ENCODE measurements around the gene TOGARAM2.
A peak's percentile ranks its signal among the peaks of the same experiment; 100 is the strongest.

TOGARAM2 gene

GRCh38 chr2:29000481-29000880 lies 19.4 kb downstream of the TOGARAM2 start:
- no peak for DNase-seq

GRCh38 chr2:29000956-29001355 lies 19.9 kb downstream of the TOGARAM2 start:
- no peak for DNase-seq

DNA sequence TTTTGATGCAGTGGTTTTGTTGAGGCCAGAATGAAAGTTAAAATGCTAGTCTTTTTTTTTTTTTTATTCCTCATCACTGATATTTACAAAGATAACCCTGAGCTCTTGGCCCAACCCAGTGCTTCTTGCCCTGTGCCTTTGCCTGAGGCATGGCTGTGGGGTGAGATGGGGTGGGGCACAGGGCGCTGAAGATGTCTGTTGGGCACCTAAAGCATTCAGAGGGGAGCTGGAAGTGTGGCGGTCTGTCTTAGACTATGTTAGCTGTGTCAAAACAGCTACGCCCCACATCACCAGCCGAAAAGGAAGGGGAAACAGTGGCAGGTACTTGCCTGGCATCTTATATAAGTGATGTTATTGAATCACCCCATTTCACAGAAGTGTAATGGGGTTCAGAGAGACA lies 20.7 kb downstream of the TOGARAM2 start:
- DNase-seq, result no peak

DNA sequence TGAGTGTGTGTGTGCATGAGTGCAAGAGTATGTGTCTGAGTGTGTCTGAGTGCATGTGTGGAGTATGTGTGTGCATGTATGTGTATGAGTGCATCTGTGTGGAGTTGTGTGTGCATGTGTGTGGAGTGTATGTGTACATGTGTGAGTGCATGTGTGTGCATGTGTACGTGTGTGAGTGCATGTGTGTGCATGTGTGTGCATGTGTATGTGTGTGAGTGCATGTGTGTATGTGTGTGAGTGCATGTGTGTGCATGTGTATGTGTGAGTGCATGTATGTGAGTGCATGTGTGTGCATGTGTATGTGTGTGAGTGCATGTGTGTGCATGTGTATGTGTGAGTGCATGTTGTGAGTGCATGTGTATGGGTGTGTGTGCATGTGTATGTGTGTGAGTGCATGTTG lies 23.7 kb downstream of the TOGARAM2 start:
- no peak for DNase-seq

GRCh38 chr2:29005331-29005730 lies 24.2 kb downstream of the TOGARAM2 start:
- no peak for DNase-seq

GRCh38 chr2:29006092-29006979 lies 25.2 kb downstream of the TOGARAM2 start:
- DNase-seq, result no peak

DNA sequence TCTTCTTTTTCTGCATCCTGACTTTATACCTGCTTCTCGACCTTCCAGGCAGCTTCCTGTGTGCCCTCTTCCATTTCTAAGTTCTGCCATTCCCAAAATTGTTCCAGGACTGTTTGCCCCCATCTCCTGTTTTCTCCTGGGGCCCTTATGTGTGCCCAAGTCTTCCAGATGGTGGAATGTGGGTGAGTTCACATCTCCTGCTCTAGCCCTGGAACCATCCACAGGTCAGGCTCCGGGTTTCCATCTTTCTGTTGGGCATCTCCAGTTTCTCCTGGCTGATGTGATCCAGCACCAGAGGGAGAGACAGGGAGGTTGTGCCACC lies 25.8 kb downstream of the TOGARAM2 start:
- no peak for DNase-seq

- DNase-seq, result no peak
These were observed 28.2 kb downstream of the TOGARAM2 start for GRCh38 chr2:29009270-29009669.

DNA sequence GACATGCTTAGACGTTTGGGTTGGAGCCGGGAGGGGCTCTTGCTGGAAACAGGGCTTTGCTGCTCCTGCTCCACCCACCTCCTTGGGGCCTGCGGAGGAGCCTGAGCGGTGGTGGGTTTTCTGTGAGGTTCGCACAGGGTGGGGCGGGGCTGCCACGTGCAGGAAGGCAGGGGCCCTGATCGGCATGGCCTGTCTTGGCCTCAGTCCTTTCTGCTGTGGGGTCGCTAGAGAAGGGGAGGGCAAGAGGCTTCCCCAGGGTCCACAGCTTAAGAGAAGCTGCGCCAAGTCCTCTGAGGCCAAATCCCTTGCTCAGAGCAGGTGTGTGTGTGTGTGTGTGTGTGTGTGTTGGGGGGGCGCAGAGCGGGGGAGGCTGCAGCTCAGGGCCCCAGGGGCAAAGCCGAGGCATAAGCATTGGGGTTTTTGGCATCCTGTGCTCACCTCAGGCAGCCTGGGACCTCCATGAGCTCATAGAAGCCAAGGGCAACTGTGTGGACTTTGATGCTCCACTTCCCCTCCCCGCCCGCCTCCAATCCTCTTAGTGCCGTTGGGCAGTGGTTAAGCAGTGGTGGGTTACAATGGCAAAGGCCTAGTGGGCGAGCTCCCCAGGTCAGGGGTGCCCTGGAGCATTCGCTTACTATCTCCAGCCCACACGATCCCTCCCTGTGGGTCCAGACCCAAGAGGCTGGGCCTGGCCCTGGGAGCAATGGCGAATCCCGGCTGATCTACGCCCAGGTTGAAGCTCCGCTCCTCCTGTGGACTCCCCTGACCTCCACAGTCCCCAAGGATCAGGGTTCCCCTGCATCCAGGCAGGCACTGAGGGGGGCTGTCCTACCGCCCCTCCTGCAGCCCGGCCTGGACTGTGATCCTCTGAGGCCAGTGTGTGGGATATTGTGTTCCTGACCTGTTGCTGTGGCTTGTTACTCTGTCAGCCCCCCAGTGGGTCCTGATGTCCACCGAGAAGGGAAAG lies 28.9 kb downstream of the TOGARAM2 start:
- no peak for DNase-seq

GRCh38 chr2:29010946-29011345 lies 29.8 kb downstream of the TOGARAM2 start:
- peak; percentile 29 for DNase-seq

- DNase-seq, result peak; percentile 49
These were observed 30.4 kb downstream of the TOGARAM2 start for GRCh38 chr2:29011418-29012060.

DNA sequence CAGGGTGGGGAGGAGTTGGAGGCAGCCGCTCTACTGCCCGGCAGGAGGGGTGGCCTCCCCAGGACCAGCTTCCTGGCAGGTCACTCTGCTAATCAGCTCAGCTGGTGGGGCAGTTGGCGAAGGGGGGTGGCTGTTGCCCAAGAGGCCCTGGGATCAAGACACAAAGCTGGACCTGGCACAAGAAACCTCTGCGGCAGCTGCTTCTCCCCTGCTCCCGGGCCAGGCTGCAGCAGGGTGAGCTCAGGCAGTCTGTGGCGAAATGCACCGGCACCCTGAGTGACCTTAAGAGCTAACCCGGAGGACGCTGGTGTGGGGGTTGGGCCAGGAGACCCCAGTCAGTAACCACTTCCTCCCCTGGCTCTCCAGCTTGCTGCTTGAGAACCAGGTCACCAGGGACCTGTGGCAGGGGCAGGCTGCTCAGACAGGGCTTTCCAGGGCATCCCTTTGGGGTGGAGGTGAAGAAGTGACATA lies 31.1 kb downstream of the TOGARAM2 start:
- DNase-seq, result no peak

GRCh38 chr2:29013057-29013780 lies 32.1 kb downstream of the TOGARAM2 start:
- no peak for DNase-seq

DNA sequence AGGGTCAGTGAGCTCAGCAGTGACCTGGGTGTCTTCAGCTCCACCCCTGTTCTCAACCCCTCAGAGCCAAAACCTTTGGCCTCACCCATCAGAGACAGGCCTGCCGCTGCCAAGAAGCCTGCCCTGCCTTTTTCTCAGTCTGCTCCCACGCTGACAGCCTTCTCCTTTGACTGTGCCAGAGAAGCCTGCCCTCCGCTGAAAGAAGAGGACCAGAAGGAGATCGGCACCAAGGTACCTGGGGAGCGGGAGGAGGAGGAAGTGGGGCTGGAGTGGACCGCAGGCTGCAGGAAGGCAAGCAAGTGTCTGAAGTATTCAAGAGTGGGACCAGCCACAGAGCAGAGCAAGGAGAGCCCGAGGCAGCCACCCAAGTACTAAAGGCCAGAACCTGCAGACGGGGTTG lies 33.2 kb downstream of the TOGARAM2 start:
- DNase-seq, result peak; percentile 26

DNA sequence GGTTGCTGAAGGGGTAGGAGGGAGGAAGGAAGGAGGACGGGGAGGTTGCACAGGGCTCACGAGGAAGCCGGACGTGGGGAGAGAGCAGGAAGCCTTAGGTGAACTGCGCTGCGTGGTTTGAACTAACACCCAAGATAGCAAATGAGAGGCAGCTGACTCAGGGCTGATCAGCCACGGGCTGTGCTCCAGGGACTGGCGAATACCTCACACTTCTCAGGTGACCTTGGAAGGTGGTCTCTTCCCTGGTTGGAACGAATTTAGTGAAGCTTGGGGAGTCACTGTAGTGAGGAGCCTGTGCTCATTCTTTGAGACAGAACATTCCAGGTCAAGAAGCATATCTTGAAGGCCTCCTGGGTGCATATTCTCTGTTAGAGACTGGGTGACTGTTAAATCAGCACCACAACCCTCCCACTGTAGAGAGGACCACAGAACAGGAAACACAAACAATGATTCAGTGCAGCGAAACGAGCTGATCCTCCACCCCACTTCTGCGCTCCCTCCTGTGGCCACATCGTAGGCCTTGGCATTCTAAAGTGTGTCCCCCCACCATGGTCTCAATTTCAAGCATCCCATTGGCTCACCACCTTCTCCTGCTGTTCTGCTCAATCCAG lies 33.8 kb downstream of the TOGARAM2 start:
- peak; percentile 62 for DNase-seq

GRCh38 chr2:29015701-29016470 lies 34.8 kb downstream of the TOGARAM2 start:
- DNase-seq, result no peak

- DNase-seq, result no peak
These were observed 35.4 kb downstream of the TOGARAM2 start for GRCh38 chr2:29016504-29016903.

GRCh38 chr2:29017716-29018435 lies 36.8 kb downstream of the TOGARAM2 start:
- DNase-seq, result no peak

DNA sequence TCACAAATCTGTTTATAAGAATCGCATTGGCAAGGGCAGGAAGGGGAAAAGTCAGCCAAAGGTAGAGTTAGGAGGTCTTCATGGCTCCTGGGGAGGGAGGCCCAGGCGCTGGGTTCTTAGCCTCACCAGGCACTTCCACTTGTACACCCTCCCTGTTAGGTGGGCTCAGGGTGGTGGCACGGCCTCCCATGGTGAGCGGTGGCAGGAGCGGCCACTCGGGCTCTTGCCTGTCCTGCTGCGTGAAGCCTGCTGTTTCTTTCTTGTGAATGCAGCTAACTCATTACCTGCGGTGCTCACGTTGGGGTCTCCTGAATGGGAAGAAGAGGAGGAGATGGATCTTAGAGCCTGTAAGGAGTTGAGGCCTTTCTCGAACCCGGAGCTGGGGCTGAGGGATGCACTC lies 40.8 kb downstream of the TOGARAM2 start:
- DNase-seq, result no peak

- DNase-seq, result no peak
These were observed 41.6 kb downstream of the TOGARAM2 start for GRCh38 chr2:29022679-29023078.

GRCh38 chr2:29023188-29023587 lies 42.1 kb downstream of the TOGARAM2 start:
- no peak for DNase-seq

Measured in activated naive CD4-positive, alpha-beta T cell treated with anti-CD3 and anti-CD28 coated beads, Interleukin-2, amount 50 U/mL, for 16 hours (primary cell).